GM11168 (cell line): ENCODE measurements around the gene PPP4R3A.
"Not testable (repeated sequence)": the region's sequence is repeated elsewhere in the genome, so short reads cannot be mapped to it uniquely, and the experiment has no call there.

ENCODE experiments used
- in situ Hi-C: fragments of 300-500 bp; cut with MboI; formaldehyde crosslinking; loops from one replicate; pipeline ENCODE4 v1.12.0; 2022; ENCODE audit warnings: low sequenced_read_pairs; ENCODE audit not compliant: unreplicated experiment

PPP4R3A gene

GRCh38 chr14:91506226-91506625 lies 3.9 kb downstream of the PPP4R3A start:
- in situ Hi-C loops = no loop called here

GRCh38 chr14:91503000-91503504 lies 7.1 kb downstream of the PPP4R3A start:
- in situ Hi-C loops = no loop called here

- in situ Hi-C loops = no loop called here
Measured at GRCh38 chr14:91501951-91502930, 7.9 kb downstream of the PPP4R3A start.

GRCh38 chr14:91501348-91501747 lies 8.8 kb downstream of the PPP4R3A start:
- in situ Hi-C loops = no loop called here

- in situ Hi-C loops = no loop called here
Measured at GRCh38 chr14:91496790-91497189, 13.3 kb downstream of the PPP4R3A start.

GRCh38 chr14:91494392-91495065 lies 15.6 kb downstream of the PPP4R3A start:
- in situ Hi-C loops = not testable (repeated sequence)

- in situ Hi-C loops = no loop called here
Measured at GRCh38 chr14:91493169-91493568, 16.9 kb downstream of the PPP4R3A start.

- in situ Hi-C loops = no loop called here
Measured at GRCh38 chr14:91484744-91485143, 25.4 kb downstream of the PPP4R3A start.

- in situ Hi-C loops = no loop called here
Measured at GRCh38 chr14:91484186-91484585, 25.9 kb downstream of the PPP4R3A start.

- in situ Hi-C loops = no loop called here
Measured at GRCh38 chr14:91482263-91483013, 27.7 kb downstream of the PPP4R3A start.

- in situ Hi-C loops = no loop called here
Measured at GRCh38 chr14:91477388-91477787, 32.7 kb downstream of the PPP4R3A start.

- in situ Hi-C loops = no loop called here
Measured at GRCh38 chr14:91473046-91473445, 37.1 kb downstream of the PPP4R3A start.

GRCh38 chr14:91470216-91470615 lies 39.9 kb downstream of the PPP4R3A start:
- in situ Hi-C loops = no loop called here

- in situ Hi-C loops = no loop called here
Measured at GRCh38 chr14:91466192-91466591, 43.9 kb downstream of the PPP4R3A start.

- in situ Hi-C loops = no loop called here
Measured at GRCh38 chr14:91464615-91465205, 45.4 kb downstream of the PPP4R3A start.

GRCh38 chr14:91458612-91459011 lies 51.5 kb downstream of the PPP4R3A start:
- in situ Hi-C loops = no loop called here

- in situ Hi-C loops = no loop called here
Measured at GRCh38 chr14:91456283-91456682, 53.8 kb downstream of the PPP4R3A start.

- in situ Hi-C loops = no loop called here
Measured at GRCh38 chr14:91454580-91454979, 55.5 kb downstream of the PPP4R3A start.

- in situ Hi-C loops = no loop called here
Measured at GRCh38 chr14:91454155-91454554, 56.0 kb downstream of the PPP4R3A start.

- in situ Hi-C loops = no loop called here
Measured at GRCh38 chr14:91453744-91454143, 56.4 kb downstream of the PPP4R3A start.
